GM21381 (cell line): ENCODE data around the gene NUCKS1.
"Not testable (repeated sequence)": the region's sequence is repeated elsewhere in the genome, so short reads cannot be mapped to it uniquely, and the experiment has no call there.

Experiments
- ATAC-seq: cut with Tn5 transposase; IDR thresholded peaks from one replicate; pipeline ENCODE4 v1.9.1; 2021; ENCODE audit warnings: mild to moderate bottlenecking, moderate library complexity; ENCODE audit not compliant: unreplicated experiment

Gene NUCKS1

DNA sequence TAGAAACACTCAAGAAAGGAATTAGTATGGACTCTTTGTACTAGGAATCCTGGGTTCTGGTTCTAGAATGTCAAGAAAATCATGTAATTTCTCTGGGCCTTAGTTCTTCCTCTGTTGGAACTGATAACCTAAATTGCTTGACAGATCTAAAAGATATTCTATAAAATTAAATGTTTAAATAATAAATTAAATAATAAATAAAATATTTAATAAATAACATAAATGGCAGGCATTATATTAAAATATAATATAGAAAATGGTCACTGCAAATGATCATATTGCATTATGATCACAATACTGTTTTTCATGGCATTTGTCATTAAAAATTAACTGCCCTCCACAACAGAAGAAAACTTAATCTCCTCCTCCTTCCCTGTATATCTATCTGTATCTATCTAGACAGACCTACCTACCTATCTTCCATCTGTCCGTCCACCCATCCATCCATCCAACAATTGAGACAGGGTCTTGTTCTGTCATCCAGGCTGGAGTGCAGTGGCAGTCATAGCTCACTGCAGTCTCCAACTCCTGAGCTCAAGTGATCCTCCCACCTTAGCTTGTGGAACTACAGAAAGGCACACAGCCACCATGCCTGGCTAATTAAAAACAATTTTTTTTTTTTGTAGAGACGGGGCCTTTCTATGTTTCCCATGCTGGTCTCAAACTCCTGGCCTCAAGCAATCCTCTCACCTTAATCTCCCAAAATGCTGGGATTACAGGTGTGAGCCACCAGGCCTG, 16.4 kb downstream of the NUCKS1 start:
- no peak for ATAC-seq

DNA sequence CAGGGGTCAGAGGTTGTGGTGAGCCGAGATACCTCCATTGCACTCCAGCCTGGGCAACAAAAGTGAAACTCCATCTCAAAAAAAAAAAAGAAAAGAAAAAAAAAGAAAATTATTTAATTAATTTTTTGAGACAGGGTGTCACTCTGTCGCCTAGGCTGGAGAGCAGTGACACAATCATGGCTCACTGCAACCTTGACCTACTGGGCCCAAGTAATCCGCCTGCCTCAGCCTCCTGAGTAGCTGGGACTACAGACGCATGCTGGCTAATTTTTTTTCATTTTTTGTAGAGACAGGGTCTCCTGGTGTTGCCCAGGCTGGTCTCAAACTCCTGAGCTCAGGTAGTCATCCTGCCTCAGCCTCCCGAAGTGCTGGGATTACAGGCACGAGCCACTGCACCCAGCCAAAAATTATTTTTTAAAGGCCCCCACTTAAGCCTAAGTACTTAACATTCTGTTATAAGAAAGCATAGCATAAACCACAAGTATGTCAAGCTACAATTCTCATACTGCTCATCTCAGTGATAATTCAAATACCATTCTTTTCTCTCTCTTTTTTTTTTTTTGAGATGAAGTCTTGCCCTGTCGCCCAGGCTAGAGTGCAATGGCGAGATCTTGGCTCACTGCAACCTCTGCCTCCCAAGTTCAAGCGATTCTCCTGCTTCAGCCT, 19.9 kb downstream of the NUCKS1 start:
- ATAC-seq: no peak

DNA sequence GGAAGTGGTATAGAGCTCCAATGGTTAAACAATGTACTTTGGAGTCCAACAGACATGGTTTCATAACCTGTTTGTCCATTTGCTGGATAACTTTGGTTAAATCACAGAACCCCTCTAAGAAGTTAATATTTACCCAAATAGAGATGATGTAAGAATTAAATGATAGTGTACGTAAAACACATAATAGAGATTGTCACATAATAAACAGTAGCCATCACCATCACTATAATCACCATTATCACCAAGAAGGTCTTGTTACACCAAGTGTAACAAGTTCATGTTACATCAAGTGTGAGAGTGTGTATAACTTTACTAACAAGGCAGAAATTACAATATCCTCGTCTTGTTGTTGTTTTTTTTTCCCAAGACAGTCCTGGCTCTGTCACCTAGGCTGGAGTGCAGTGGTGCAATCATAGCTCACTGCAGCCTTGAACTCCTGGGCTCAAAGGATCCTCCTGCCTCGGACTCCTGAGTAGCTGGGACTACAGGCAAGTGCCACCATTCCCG, 23.3 kb downstream of the NUCKS1 start:
- no peak for ATAC-seq

DNA sequence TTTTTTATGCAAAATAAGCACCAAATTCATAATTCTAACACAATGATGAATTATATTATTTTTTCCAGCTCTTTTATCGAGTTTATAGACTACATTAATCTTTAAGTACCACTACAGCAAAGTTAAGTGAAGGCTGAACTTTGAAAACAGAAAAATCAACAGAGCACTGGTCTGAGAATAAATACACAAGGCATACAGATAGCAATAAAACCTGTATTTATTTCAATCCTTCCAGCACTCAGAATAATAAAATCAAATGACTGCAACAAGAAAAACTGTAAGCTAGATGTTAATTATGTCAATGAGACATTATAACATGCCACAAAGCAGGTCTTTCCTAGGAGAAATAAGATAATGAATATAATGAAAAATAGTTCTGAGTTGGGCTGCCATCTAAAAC, 24.5 kb downstream of the NUCKS1 start:
- ATAC-seq: no peak

DNA sequence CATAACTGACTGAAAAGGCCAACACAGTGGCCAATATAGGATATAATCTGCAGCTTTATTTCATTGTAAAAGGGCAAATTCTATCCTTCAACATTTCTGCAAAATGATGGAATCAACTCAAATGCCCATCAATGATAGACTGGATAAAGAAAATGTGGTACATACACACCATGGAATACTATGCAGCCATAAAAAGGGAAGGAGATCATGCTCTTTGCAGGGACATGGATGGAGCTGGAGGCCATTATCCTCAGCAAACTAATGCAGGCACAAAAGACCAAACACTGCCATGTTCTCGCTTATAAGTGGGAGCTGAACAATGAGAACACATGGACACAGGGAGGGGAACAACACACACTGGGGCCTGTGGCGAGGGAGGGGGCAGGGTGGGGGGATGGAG, 29.2 kb downstream of the NUCKS1 start:
- not testable (repeated sequence) for ATAC-seq

DNA sequence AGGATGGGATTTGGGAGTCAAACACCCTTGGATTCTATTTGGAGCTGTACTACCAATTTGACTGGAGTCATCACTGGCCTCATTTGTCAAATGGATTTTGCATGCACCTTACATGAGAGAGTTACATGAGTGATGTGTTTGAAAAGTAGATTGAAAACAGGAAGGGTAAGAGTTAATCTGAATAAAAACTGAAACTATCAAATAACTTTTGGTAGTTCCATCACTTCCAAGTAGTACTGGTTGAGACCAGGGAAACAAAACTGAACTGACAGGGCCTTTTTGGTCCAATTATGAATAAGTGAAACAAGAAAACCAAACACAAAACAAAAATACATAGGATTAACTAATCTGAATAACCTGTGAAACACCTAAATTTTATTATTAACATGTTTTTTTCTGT, 30.2 kb downstream of the NUCKS1 start:
- ATAC-seq: no peak

DNA sequence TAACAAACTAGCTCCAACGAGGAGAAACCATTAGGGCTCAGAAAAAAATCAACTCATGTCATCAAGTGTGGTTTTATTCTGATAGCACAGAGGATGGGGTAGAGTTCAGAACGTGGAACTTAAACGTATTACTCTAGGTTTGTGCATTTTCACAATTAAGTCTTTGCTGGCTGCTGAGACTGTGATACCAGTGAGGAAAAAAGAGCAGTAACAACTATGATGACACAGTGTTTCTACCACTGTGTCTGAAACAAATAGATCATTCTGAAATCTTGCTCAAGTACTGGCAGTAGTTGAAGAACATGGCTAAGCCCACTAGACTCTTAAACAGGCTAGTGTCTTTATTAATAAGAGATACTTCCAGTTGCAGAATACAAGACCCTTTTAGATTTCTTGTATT, 31.0 kb downstream of the NUCKS1 start:
- no peak for ATAC-seq

DNA sequence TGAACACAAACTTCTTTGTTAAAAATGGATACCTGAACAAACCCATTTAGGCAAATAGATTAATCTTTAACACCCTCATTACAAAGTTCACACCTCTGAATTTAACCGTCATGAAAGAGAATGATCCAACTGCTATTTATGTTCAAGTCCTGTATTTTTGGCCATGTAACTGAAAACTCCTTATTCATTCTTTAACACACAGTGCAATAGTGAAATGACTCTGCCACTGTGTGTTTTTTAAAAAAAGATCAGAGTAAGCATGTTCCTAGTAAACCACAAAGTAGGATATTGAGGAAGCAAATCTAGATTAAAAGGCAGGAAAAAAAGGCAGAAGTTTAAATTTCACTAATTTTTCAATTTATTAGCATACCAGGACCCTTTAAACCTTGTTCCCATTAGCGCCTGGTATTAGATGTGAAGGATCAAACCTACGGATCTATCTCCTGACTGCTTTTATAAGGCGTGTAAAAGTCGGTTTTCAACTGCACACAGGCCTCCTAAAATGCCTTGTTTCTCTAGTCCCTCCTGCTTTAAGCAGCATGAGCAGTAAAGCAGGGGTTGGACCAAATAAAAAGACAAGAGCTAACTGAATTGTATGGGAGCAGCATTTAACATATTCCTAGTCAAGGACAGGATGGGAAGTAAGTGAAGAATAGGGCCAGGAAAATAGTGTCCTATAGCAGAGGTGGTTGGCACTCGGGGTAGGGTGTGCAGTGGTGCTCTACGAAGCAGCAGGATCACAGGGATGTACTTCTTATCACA, 33.4 kb downstream of the NUCKS1 start:
- ATAC-seq: no peak

DNA sequence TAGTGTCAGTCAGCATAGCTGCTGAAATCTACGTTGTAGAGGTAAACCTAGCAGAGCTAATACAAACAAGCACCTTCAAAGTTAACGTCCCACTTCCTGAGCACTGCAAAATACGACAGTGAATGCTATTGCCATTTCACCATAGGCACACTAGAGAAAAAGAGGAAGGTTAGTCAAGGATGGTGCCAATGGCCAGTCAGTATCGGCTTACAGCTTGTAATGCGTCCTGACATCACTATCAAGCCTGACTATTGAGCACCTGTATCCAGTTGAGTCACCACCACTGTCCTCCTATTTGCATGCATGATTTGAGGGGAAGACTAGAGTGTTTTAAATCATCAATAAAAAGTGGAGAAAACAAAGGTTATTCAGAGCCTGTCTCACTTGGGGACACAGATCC, 34.4 kb downstream of the NUCKS1 start:
- no peak for ATAC-seq

DNA sequence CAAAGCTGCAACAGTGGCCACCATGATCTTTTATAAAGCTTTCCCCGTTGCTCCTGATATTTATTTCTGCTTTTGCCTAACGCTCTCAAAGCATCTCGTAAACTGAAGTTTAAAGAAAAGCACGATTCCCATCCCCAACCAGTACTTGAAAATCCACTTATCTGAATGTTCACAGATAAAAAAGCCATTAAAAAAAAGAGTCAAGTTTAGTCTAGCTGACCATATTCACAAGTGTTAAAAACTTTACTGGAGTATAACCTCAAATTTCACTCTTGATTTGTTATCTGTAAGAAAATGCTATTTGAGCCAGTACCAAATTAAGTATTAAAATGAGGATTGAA, 35.1 kb downstream of the NUCKS1 start:
- no peak for ATAC-seq

DNA sequence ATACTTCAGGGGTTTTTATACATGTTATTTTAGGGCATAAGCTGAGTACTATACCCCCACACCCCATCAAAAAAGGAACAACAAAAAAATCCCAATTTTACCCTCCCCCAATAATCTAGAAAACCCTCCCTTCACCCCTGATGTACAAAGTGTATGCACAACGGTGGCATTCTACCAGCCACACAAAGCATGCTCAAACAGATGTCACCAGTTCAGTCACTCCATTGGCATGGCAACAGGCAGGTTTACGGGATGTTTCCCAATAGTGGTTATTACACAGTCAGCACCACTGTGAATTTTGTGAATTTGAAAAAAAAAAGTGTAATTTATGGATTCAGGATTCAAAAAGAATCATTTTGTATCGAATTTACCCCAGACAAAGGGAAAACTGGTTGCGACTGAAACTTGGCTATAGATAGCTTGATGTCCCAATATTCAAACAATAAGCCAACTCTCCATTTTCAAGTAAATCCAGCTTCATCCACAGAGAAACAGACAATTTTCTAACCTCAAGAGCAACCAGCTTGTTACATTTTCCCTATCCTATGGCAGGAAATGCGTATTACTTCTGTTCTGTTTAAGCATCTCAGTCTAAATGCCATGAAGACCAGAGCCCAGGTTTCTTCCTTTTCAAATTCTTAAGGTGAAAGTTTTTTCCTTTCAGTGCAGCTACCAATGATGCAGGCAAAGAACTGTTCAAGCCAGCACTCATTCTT, 35.6 kb downstream of the NUCKS1 start:
- ATAC-seq: no peak

DNA sequence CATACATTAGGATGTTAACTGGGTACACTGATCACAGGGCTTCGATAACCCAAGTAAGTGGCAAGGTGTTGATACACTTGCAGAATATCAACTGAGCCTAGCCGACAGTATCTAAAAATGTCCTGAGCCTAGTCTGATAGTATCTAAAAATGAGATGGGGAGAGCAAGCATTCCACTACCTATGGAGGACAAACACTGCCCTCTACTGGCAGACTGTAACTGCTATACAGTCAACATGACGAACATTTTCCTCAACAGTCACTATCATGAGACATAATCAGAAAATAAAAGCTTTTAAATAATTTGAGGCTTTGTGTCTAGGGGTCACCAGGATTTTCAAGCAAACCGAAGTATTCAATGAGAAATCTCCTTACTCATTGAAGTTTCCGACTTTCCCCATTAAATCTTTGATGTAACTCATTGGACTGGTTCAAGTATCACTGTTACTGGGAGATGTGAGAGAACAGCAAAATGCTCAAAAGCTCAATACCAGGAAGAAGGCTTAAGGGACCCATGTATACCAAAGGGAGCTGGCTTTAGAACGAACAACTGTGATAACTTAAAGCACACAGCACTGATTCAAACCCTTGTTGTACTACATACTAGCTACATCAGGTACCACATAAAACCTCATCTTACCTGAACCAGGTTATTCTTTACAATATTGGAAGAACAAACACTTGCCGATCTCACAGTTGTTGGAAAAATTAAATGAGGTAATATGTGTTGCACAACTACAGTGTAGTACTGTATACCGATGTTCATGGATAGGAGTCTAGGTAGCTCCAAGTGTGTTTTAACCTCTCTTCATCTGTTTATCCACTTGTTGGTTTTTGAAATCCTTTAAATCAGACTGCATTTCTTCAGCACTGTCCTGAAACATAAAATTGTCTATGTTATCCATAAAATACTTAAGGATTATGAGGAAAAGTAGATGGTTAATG, 38.6 kb downstream of the NUCKS1 start:
- peak; percentile 60 for ATAC-seq

DNA sequence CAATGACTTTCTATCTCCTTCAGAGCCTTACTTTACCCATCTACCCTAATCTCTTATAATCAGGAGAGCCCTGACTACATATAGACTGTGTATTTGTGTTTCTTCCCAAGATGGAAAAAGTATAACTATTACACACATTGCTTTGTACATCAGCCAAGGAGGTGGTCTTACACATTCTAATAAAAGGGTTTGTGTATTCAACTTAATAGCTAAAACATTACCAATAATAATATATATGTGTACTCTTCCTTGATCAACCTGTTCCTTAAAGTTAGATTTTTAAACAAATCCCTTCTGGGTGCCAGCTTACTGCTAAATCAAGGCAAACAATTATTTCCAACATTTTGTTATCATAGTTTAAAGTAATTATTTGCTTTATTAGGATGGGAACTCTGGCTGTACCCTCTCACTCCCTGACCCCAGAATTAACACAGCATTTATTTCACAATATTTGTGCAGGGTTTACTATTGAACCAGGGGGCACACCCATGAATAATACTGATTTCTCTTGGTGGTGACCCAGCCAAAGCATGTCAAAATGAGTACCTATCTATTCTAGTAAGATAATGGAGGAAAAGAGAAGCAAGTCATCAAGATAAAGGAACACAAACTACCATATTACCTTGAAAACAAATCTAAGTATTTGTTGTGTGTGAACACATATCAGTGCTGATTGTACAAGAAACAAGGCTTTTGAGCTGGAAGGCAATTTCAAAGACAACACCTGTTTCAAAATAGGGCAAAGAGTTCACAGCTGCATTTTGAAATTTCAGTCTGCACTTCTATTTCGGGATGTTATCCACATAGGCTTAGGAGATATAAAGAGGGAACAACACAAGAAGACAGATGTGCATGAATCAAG, 39.5 kb downstream of the NUCKS1 start:
- no peak for ATAC-seq

DNA sequence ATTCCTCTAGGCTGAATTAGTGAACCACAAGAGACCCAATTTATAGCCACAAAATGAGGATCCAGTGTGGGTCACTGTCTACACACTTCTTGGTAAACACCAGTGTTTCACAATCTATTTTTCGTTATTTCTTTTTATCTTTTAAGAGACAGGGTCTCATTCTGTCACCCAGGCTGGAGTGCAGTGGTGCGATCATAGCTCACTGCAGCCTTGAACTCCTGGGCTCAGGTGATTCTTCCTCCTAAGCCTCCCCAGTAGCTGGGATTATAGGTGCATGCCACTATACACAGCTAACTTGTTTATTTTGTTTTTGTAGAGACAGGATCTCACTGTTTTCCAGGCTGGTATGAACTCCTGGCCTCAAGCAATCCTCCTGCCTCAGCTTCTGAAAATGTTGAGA, 40.3 kb downstream of the NUCKS1 start:
- ATAC-seq: no peak

DNA sequence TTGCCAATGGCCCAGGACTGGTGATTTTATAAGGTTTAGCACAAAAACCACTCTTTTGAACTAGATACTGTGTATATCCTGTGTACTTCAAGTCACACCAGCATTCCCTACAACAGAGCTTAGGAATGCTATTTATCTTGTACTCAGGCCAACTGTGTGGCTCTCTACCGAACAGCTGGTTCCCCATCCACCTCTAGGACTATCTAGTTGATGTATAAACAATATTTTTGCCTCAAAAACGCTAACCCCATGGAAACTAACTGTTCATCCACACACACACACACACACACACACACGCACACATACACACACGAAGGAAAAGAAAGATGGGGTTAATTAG, 41.0 kb downstream of the NUCKS1 start:
- no peak for ATAC-seq

DNA sequence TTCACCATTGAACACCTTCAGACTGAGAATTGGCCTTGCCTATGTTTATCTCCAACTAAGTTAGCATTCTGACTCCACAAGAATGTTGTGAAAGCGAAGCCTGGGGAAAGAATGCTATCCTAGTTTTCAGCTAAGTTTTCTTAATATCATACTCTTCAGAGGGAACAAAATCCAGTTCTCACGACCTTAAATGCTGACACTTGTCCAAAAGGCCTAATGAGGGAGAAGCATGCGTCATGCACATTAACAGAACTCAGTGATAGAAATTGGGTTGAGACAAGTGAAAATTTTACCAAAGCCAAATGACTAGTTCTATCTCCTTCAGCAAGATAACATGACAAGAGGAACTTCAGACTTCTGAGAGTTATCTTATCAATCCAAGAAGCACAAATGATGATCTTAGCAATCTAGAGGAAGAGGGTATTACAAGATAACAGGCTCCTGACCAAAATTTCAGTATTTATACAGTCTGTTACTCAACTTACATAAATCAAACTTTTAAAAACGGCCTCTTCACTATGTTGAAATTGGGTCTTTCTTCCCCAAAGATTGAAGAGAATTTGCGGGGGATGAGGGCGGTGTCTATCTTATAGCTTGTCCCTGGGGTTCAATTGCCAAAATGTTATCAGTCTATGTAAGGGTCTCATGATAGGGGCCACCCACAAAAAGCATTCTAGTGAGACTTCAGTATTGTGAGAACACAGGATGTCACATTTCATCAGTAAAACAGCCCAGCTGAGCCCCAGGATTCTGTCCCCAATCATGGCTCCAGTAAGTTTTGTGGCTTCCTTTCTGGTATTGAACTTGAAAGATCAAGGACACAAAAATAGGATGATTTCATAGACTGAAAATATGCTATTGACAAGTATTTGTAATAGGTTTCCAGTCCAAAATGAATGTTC, 43.1 kb downstream of the NUCKS1 start:
- ATAC-seq: no peak

DNA sequence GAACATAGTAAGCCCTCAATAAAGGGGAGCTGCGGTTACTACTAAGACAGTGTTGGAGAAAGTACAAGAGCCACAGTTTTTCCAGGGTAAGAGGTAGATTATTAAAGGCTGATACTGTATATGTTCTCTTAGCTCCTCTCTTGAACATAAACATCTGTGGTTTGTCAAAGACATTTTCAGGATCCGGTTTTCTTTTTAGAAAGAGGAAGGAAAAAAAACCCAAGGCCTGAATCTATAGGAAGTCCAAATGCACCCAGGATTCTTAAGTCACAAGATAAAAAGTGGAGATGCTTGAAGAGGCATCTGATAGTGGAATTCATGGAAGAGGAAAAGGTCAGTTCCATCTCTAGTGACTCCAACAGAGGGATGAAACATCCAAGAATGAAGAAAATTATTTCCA, 45.1 kb downstream of the NUCKS1 start:
- ATAC-seq: no peak

DNA sequence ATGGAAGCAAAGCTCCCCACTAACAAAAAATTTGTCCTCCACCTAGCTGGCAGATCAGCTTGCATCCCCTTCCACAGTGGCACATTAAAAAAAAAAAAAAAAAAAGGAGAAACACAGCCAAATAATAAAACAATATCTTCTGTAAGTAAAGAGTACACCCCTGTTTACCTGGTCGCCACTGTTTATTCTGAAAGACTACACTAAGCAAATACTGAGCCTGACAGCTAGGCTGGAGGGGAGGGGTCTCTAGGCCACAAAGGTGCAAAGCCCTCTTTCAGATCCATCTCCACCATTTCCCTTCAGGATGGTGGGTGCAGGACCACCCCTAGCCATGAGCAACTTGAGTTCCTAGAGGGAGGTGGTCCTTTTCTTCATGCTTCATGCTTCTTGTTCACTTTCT, 46.9 kb downstream of the NUCKS1 start:
- no peak for ATAC-seq
